HepG2 (cell line): ENCODE measurements around the gene NECAB2. TPM values are rescaled to one million over a fixed set of nuclear protein-coding genes. Genes with fewer than 3 reads are reported as not detected.

ENCODE experiments used
- DNMT1 ChIP-seq: sonication (generic); formaldehyde crosslinking; IDR thresholded peaks from 2 replicates; pipeline ENCODE4 v1.5.1; 2020; ENCODE audit warnings: mild to moderate bottlenecking, missing genetic modification reagents
- GLI4 ChIP-seq: sonication (generic); formaldehyde crosslinking; IDR thresholded peaks from 2 replicates; pipeline ENCODE4 v1.5.1; 2020; ENCODE audit warnings: missing genetic modification reagents, mild to moderate bottlenecking, moderate library complexity, borderline replicate concordance
- HOXA9 ChIP-seq: sonication (generic); formaldehyde crosslinking; IDR thresholded peaks from 2 replicates; pipeline ENCODE4 v1.8.1; 2022; ENCODE audit warnings: missing genetic modification reagents, mild to moderate bottlenecking, moderate library complexity, borderline replicate concordance
- MATR3 ChIP-seq: sonication (generic); formaldehyde crosslinking; IDR thresholded peaks from 2 replicates; pipeline ENCODE4 v1.4.0; 2020; ENCODE audit warnings: missing genetic modification reagents
- MBD4 ChIP-seq: IDR thresholded peaks from 2 replicates; pipeline ENCODE4 v1.6.1; 2012; ENCODE audit warnings: low read length, inconsistent platforms, borderline replicate concordance
- NFE2 ChIP-seq: sonication (generic); formaldehyde crosslinking; IDR thresholded peaks from 2 replicates; pipeline ENCODE4 v1.4.0; 2020; ENCODE audit warnings: missing genetic modification reagents
- RFX1 ChIP-seq: fragments of 450-650 bp; IDR thresholded peaks from 2 replicates; pipeline ENCODE4 v1.6.1; 2017
- TMF1 ChIP-seq: sonication (generic); formaldehyde crosslinking; IDR thresholded peaks from 2 replicates; pipeline ENCODE4 v1.8.1; 2022; ENCODE audit warnings: low read depth, missing genetic modification reagents
- ZBTB7B ChIP-seq: sonication (generic); formaldehyde crosslinking; IDR thresholded peaks from 2 replicates; pipeline ENCODE4 v1.4.0; 2020; ENCODE audit warnings: missing genetic modification reagents
- ZNF24 ChIP-seq: fragments of 450-650 bp; IDR thresholded peaks from 2 replicates; pipeline ENCODE4 v1.6.1; 2017; ENCODE audit warnings: antibody characterized with exemption, mild to moderate bottlenecking
- ZNF547 ChIP-seq: sonication (generic); formaldehyde crosslinking; IDR thresholded peaks from 2 replicates; pipeline ENCODE4 v1.5.1; 2020; ENCODE audit warnings: mild to moderate bottlenecking, missing genetic modification reagents
- ZNF879 ChIP-seq: sonication (generic); formaldehyde crosslinking; IDR thresholded peaks from 2 replicates; pipeline ENCODE4 v1.8.1; 2023; ENCODE audit warnings: missing genetic modification reagents
- polyA plus RNA-seq, 8 experiments: library from polyadenylated mRNA; depleted of rRNA in 3 of 8; stranded (reverse) in 7 of 8; unstranded in 1 of 8; fragments of >200 nt; fragmentation: Illumina TruSeq in 4 of 8; extraction: Trizol in 4 of 8; gene quantifications; 2 replicates each; pipeline versions ENCODE4 v1.2.1 to v1.2.3, GENCODE V29; 2011 to 2016; ENCODE audit warnings: low read depth in 4 of 8, missing spikeins in 1 of 8, mixed read lengths in 1 of 8; ENCODE audit not compliant: insufficient read depth in 1 of 8
- total RNA-seq, 5 experiments: library from RNA; depleted of rRNA; stranded (reverse); fragments of >200 nt; fragmentation: Illumina TruSeq; extraction: Trizol; gene quantifications; 2 replicates each; pipeline ENCODE4 v1.2.3, GENCODE V29; 2016; ENCODE audit warnings: low read depth in 1 of 5
- TF ChIP-seq, protein P1 (sequence below): sonication (generic); formaldehyde crosslinking; IDR thresholded peaks from 2 replicates; pipeline ENCODE4 v1.8.1; 2023; ENCODE audit warnings: mild to moderate bottlenecking, missing genetic modification reagents, borderline replicate concordance
- TF ChIP-seq, protein P2 (sequence below): sonication (generic); formaldehyde crosslinking; IDR thresholded peaks from 2 replicates; pipeline ENCODE4 v1.4.0; 2020; ENCODE audit warnings: mild to moderate bottlenecking, missing genetic modification reagents
- TF ChIP-seq, protein P3 (sequence below): sonication (generic); formaldehyde crosslinking; IDR thresholded peaks from 2 replicates; pipeline ENCODE4 v1.4.0; 2020; ENCODE audit warnings: missing genetic modification reagents, mild to moderate bottlenecking, borderline replicate concordance

Gene NECAB2
- total and polyA plus RNA-seq, 2 of the 13 experiments (the other 11 are each of a cell fraction or from before 2014, with no cell fraction given): 0.21 to 0.49 TPM

DNA sequence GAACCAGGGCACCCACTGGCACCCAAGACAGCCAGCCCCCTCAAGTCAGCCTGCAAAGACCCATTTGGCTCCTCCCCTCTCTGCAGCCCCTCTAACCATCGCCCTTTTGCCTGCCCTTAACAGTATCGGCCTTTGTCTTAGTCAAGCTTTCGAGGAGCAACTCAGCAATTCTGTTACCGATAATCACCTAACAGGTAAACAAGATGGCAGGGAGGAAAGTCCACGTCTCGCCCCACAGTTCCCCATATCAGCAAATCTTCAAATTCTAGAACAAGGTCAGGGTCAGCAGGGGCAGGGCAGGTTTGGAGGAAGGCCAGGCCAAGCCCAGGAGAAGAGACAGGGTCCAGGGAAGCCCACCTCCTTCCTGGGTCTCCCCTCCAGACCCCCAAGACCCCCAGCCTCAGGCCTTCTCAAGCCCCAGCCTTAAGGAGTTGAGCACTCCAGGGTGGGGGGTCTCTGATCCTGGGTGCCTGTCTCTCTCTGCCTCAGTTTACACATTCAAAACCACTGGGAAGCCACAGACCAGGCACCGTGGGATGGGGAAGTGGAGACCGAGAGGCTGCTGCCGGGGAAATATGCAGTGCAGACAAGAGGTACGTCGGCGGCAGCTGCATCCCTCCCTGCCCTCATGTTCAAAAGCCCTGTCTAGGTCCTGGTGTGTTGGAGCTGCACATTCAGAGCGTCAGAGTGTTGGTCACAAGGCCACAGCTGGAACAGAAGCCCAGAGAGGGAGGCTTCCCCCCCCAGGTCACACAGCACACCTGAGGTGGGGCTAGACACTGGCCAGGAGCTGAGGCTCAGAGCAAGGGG is 18.9 kb upstream of the NECAB2 start (continued):
- TF ChIP-seq GLI4 (CRISPR knock-in tag) (no peak), NFE2 (CRISPR knock-in tag) (no peak), MBD4 (no peak), ZNF24 (no peak), MATR3 (CRISPR knock-in tag) (no peak), ZBTB7B (CRISPR knock-in tag) (peak; percentile 91), DNMT1 (CRISPR knock-in tag) (no peak), TMF1 (no peak), ZNF547 (CRISPR knock-in tag) (peak; percentile 62; the same call in 1 of the 2 replicates), RFX1 (no peak), HOXA9 (CRISPR knock-in tag) (no peak), ZNF879 (CRISPR knock-in tag) (no peak)
- TF ChIP-seq, protein P1, sequence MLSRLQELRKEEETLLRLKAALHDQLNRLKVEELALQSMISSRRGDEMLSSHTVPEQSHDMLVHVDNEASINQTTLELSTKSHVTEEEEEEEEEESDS (CRISPR knock-in tag): no peak
- TF ChIP-seq, protein P2, sequence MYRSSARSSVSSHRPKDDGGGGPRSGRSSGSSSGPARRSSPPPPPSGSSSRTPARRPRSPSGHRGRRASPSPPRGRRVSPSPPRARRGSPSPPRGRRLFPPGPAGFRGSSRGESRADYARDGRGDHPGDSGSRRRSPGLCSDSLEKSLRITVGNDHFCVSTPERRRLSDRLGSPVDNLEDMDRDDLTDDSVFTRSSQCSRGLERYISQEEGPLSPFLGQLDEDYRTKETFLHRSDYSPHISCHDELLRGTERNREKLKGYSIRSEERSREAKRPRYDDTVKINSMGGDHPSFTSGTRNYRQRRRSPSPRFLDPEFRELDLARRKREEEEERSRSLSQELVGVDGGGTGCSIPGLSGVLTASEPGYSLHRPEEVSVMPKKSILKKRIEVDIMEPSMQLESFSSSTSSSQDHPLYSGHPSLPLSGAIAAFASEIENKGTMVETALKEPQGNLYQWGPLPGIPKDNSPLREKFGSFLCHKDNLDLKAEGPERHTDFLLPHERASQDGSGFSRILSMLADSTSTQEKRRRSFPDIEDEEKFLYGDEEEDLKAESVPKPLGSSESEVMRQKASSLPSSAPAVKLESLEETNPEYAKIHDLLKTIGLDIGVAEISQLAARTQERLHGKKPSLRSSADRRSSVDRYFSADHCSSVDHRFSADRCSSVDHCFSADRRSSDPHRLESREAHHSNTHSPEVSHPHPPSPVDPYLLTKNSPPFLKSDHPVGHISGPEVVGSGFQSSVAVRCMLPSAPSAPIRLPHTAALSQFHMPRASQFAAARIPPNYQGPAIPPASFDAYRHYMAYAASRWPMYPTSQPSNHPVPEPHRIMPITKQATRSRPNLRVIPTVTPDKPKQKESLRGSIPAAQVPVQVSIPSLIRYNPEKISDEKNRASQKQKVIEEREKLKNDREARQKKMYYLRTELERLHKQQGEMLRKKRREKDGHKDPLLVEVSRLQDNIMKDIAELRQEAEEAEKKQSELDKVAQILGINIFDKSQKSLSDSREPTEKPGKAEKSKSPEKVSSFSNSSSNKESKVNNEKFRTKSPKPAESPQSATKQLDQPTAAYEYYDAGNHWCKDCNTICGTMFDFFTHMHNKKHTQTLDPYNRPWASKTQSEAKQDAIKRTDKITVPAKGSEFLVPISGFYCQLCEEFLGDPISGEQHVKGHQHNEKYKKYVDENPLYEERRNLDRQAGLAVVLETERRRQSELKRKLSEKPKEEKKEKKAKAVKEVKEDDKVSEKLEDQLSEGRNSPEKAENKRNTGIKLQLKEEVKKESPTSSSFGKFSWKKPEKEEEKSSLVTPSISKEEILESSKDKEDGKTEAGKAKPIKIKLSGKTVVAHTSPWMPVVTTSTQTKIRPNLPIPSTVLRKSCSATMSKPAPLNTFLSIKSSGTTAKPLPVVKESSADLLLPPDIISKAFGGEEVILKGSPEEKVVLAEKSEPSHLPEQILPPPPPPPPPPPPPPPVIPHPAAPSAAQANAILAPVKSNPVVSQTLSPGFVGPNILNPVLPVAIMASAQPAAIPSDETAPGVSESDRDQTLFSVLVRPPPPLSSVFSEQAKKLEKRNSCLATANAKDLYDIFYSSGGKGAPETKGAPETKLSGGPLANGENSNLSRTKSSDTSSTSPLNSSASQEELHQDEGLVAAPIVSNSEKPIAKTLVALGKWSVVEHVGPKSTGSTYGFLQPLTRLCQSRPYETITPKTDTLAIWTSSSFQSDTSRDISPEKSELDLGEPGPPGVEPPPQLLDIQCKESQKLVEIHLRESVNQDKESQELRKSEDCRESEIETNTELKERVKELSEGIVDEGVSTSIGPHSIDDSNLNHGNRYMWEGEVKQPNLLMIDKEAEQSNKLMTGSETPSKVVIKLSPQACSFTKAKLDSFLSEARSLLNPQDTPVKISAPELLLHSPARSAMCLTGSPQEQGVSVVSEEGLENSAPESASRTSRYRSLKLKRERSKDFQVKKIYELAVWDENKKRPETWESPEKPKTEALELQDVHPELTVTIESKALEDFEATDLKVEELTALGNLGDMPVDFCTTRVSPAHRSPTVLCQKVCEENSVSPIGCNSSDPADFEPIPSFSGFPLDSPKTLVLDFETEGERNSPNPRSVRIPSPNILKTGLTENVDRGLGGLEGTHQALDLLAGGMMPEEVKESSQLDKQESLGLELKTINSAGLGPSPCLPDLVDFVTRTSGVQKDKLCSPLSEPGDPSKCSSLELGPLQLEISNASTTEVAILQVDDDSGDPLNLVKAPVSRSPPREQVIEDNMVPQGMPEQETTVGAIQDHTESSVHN (CRISPR knock-in tag): no peak; the same call in 1 of the 2 replicates
- TF ChIP-seq, protein P3, sequence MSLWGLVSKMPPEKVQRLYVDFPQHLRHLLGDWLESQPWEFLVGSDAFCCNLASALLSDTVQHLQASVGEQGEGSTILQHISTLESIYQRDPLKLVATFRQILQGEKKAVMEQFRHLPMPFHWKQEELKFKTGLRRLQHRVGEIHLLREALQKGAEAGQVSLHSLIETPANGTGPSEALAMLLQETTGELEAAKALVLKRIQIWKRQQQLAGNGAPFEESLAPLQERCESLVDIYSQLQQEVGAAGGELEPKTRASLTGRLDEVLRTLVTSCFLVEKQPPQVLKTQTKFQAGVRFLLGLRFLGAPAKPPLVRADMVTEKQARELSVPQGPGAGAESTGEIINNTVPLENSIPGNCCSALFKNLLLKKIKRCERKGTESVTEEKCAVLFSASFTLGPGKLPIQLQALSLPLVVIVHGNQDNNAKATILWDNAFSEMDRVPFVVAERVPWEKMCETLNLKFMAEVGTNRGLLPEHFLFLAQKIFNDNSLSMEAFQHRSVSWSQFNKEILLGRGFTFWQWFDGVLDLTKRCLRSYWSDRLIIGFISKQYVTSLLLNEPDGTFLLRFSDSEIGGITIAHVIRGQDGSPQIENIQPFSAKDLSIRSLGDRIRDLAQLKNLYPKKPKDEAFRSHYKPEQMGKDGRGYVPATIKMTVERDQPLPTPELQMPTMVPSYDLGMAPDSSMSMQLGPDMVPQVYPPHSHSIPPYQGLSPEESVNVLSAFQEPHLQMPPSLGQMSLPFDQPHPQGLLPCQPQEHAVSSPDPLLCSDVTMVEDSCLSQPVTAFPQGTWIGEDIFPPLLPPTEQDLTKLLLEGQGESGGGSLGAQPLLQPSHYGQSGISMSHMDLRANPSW (CRISPR knock-in tag): no peak
